GM12873 (cell line): ENCODE data around the gene HSCB.

ENCODE experiments used
- TF ChIP-seq, protein P1 (sequence below): IDR thresholded peaks from 2 replicates; pipeline ENCODE4 v1.5.1; 2012; ENCODE audit warnings: low read depth, mild to moderate bottlenecking, moderate library complexity, low read length, control low read depth; ENCODE audit not compliant: insufficient read depth; ENCODE audit errors: missing control alignments

HSCB gene

DNA sequence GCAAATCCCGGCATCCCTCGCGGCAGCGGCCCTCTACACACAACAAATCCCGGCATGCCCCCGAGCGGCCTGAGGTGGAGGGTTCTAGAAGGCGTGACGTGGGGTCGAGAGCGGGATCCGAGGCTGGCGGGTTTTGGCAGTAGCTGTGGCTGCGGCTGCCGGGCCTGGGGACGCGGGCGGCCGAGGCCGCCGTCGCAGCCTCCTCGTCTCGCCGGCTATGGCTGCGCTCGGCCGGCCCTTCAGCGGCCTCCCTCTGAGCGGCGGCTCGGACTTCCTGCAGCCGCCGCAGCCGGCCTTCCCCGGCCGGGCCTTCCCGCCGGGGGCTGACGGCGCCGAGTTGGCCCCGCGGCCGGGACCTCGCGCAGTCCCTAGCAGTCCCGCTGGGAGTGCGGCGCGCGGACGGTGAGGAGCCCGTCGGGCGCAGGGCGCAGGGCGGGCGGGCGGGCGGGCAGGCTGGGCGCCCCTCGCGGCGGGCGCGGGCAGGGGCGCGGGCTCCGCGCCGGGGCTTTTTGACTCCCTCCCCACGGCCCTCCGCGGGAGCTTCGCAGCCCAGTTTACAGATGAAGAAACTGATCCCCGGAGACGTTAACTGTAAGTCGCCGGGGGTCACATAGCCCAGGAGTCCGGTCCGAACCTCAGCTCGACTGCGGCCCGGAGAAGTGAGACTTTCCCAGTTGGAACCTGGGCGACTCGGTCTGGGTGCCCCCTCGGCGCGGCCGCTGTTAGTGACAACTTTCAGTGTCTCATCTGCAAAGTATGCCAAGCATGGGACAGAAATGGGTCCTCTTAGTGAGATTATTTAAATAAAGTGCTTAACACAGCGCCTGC is 31.0 kb downstream of the HSCB start, which contains the start of gene CCDC117:
Gene CCDC117 (plus strand): TSS at position 63 of the 828 bp plus-strand sequence. CDS start 155 bp downstream, at position 218.
- TF ChIP-seq, protein P1, sequence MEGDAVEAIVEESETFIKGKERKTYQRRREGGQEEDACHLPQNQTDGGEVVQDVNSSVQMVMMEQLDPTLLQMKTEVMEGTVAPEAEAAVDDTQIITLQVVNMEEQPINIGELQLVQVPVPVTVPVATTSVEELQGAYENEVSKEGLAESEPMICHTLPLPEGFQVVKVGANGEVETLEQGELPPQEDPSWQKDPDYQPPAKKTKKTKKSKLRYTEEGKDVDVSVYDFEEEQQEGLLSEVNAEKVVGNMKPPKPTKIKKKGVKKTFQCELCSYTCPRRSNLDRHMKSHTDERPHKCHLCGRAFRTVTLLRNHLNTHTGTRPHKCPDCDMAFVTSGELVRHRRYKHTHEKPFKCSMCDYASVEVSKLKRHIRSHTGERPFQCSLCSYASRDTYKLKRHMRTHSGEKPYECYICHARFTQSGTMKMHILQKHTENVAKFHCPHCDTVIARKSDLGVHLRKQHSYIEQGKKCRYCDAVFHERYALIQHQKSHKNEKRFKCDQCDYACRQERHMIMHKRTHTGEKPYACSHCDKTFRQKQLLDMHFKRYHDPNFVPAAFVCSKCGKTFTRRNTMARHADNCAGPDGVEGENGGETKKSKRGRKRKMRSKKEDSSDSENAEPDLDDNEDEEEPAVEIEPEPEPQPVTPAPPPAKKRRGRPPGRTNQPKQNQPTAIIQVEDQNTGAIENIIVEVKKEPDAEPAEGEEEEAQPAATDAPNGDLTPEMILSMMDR = peak; percentile 34

DNA sequence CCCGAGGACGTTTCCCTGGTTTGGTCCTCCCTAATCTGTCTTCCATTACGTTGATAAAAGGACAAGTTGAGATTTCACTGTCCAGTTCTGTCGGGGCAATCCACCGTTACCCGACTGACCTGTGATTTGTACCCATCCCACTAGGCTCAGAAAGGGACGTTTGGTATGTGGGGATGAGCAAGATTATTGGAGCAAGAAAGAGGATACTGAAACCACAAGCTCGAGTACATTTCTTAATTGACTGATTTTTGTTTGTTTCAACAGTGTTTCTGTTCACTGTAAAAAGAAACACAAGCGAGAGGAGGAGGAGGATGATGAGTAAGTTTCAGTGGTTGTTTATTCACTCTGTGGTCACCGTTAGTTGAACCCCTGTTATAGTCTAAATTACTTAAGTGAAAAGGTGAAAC is 31.6 kb downstream of the HSCB start:
- TF ChIP-seq, protein P1 = no peak

DNA sequence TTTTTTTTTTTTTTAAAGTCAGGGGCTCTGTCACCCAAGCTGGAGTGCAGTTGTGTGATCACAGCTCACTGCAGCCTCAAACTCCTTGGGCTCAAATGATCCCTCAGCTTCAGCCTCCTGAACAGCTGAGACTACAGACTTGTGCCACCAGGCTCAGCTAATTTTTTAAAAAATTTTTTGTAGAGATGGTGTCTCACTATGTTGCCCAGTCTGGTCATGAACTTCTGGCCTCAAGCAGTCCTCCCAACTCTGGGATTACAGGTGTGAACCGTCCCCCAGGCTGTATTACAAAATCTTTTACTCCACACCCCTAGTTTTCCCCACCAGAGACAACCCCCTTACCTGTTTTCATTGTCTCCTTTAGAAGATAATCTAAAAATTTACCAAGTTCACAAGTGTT is 32.5 kb downstream of the HSCB start:
- TF ChIP-seq, protein P1 = no peak

DNA sequence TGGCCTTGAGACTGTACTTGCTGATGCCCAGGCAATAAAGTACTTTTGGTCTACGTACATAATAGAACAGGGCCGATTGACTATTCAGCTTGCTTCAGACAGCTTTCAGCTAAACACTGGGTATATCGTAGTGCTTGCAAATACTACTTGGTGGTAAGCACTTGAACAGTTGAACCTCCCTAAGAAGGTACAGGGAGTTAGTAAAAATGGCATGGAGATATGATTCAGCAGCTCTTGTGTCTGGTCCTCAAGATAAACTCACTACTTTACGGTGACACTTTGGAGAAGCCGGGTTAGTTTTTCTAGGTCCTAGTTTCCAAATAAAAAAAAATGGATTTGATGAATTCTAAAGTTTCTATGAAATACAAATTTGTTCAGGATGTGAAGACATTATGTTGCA is 38.0 kb downstream of the HSCB start:
- TF ChIP-seq, protein P1 = no peak

DNA sequence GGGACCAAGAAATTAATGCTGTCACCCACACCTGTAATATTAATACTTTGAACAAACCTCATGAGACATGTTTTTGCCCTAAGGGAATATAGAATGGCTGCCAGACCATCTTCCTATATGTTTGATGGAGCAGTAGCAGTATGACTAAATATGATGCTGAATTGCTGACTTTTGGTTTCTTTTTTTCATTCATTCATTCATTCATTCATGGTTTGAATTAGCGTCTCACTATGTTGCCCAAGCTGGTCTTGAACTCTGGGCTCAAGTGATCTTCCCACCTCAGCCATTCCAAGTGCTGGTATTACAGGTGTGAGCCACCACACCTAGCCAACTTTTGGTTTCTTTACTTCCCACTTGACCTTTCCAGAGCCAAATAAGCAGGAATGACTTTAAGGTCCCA is 38.5 kb downstream of the HSCB start:
- TF ChIP-seq, protein P1 = no peak

DNA sequence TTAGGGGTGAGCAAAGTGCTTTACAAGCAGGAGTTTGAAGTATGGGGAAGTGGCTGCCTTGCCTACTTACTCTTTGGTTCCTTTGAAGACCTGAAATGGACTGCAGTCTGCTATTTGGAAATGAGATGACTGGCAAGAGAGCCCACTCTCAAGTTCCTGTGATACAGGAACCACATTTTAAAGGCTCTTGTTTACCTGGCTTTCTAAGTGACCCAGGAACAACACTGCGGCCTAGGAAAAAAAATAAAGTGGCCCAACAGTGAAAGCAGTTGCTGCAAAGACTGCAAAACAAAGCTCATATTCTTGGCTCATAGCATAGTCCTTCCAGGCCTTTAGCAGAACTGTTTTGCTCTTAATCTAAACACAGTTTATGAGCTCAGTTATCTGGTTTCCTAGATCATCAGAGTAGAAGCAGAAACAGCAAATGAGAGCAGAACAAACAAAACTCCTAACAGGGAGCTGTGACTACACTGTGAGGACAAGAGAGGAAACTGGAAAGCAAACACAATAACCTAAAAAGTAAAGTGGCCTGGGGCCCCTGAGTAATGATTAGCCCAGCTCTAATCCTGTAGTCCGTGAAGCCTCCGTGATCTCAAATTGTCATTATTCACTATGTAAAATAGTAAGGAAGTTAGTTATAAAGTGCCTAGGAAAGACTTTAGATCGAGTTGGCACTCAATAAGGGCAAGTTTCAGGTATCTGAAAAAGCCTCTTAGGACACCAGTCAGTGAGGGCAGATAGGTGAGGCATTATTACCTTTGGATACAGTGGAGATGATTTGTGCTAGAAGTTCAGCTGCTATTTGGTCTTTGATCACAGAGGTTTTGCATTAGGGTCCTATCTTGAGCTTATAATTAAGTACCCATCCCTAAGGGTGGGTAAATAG is 42.2 kb downstream of the HSCB start:
- TF ChIP-seq, protein P1 = no peak

DNA sequence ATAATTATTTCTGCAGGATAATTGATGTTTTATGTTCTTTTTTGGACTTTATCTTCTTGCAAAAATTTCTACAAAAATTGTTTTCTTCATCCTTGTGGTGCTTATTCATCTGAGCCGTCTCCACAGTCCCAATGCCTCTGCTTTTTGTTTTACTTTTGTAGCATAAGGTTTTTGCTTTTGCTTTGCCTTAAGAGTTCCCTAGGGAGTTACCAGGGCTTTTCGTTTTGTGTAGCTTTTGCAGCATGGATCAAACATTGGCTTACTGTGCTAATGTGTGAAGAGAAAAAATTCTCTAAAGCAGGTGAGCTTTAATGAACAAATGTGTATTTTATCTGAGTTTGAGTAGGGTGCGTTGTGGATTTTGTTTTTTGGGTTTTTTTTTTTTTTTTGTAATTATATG is 46.8 kb downstream of the HSCB start:
- TF ChIP-seq, protein P1 = no peak
